GM13977 (cell line): ENCODE data around the gene AZGP1.
"Not testable (repeated sequence)": the region's sequence is repeated elsewhere in the genome, so short reads cannot be mapped to it uniquely, and the experiment has no call there.

Source experiments
- DNase-seq: peaks from one replicate; pipeline ENCODE4 v3.0.0; 2012; ENCODE audit warnings: low spot score
- CTCF ChIP-seq: IDR thresholded peaks from 2 replicates; pipeline ENCODE4 v1.5.1; 2012; ENCODE audit warnings: mild to moderate bottlenecking, control low read depth; ENCODE audit not compliant: insufficient read depth; ENCODE audit errors: extremely low read depth, missing control alignments
- in situ Hi-C: fragments of 300-500 bp; cut with MboI; formaldehyde crosslinking; loops from one replicate; pipeline ENCODE4 v1.12.0; 2022; ENCODE audit warnings: low sequenced_read_pairs, low pct_unique_long_range_greater_than_20kb, mixed read lengths, inconsistent platforms; ENCODE audit not compliant: unreplicated experiment

The AZGP1 gene

DNA sequence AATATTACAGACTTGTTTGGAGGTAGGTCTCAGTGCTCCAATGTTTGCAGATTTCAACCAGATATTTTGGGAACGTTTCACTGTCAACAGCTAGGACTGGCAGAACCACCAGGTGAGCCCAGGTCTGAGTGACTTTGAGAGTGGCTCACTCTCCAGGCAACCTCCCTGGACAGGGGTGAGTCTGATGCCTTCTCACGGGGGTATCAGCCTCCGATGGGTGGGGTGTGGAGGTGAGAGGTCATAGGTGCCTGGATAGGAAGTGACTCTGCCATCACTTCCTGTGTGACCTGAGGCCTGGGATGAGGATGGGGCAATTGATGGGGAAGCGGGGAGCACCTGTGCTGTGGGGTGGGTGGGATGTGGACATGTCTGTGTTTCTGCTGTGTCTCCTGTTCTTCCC, 4.6 kb downstream of the AZGP1 start:
- in situ Hi-C loops, result no loop called here
- TF ChIP-seq CTCF, result no peak
- no peak for DNase-seq

- in situ Hi-C loops, result not testable (repeated sequence)
These were observed 6.0 kb downstream of the AZGP1 start for GRCh38 chr7:99969813-99970212.

DNA sequence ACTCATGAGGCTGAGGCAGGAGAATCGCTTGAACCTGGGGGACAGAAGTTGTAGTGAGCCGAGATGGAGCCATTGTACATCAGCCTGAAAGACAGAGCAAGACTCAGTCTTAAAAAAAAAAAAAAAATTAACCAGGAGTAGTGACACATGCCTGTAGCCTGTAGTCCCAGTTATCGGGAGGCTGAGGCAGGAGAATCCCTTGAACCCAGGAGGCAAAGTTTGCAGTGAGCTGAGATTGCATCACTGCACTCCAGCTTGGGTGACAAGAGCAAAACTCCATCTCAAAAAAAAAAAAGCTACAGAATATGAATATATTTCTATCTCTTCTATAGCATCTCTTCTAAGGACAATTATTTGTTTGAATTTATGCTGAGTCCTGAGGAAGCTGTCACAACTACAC, 6.5 kb downstream of the AZGP1 start:
- in situ Hi-C loops, result no loop called here
- no peak for TF ChIP-seq CTCF
- no peak for DNase-seq

More at GRCh38 chr7:99969813-99970212, 6.0 kb downstream of the AZGP1 start:
- not testable (repeated sequence) for DNase-seq

GRCh38 chr7:99958564-99959227, 17.1 kb downstream of the AZGP1 start:
- in situ Hi-C loops, result no loop called here
- DNase-seq, result no peak
- no peak for TF ChIP-seq CTCF

- no peak for DNase-seq
- in situ Hi-C loops, result no loop called here
- no peak for TF ChIP-seq CTCF
These were observed 20.6 kb downstream of the AZGP1 start for GRCh38 chr7:99955247-99955646.

DNA sequence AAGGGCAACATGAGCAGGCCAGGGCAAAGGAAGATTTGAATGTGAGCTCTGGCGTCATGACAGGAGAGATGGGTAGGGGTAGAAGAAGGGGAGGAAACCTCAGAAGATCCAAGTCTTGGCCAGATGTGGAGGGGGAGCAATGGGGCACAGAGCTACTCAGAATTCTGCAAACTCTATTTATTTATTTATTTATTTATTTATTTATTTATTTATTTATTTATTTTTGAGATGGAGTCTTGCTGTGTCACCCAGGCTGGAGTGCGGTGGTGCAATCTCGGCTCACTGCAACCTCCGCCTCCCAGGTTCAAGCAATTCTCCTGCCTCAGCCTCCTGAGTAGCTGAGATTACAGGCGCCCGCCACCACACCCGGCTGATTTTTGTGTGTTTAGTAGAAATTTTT, 21.2 kb downstream of the AZGP1 start:
- in situ Hi-C loops, DNase-seq: not testable (repeated sequence)

GRCh38 chr7:99953649-99954048, 22.2 kb downstream of the AZGP1 start:
- DNase-seq, result no peak

DNA sequence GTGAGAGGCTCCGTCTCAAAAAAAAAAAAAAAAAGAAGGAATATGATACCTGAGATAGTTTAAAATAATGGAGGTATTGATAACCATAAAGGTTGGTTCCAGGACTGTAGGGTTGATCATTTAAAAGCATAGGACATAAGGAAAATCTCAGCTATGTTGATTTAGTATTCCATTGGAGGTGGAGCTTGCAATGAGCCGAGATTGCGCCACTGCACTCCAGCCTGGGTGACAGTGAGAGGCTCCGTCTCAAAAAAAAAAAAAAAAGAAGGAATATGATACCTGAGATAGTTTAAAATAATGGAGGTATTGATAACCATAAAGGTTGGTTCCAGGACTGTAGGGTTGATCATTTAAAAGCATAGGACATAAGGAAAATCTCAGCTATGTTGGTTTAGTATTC, 23.2 kb downstream of the AZGP1 start:
- DNase-seq, in situ Hi-C loops: not testable (repeated sequence)

More at GRCh38 chr7:99953649-99954048, 22.2 kb downstream of the AZGP1 start:
- in situ Hi-C loops, result no loop called here
- TF ChIP-seq CTCF, result no peak

GRCh38 chr7:99950819-99951218, 25.0 kb downstream of the AZGP1 start:
- in situ Hi-C loops, DNase-seq: not testable (repeated sequence)
